H1 (cell line): Measurements from ENCODE around the gene SMIM44. TPM values are rescaled to one million over a fixed set of nuclear protein-coding genes. Genes with fewer than 3 reads are reported as not detected.

Experiments used
- CHD7 ChIP-seq: fragments of 300-600 bp; sonication (generic); IDR thresholded peaks from 2 replicates; pipeline ENCODE4 v1.7.1; 2012; ENCODE audit warnings: low read length, moderate library complexity, mild to moderate bottlenecking, inconsistent platforms; ENCODE audit not compliant: insufficient replicate concordance
- CREB1 ChIP-seq: IDR thresholded peaks from 2 replicates; pipeline ENCODE4 v1.6.1; 2012; ENCODE audit warnings: inconsistent platforms
- CTBP2 ChIP-seq: IDR thresholded peaks from 2 replicates; pipeline ENCODE4 v1.7.0; 2011; ENCODE audit warnings: borderline replicate concordance, mild to moderate bottlenecking, moderate library complexity, mixed read lengths, low read length; ENCODE audit not compliant: insufficient read depth, insufficient read length
- KDM4A ChIP-seq: IDR thresholded peaks from one replicate; pipeline ENCODE4 v1.7.1; 2012; ENCODE audit warnings: low read depth, mild to moderate bottlenecking, moderate library complexity, low read length, inconsistent platforms; ENCODE audit not compliant: severe bottlenecking
- RAD21 ChIP-seq, 2 experiments: IDR thresholded peaks in 1 of 2; conservative IDR thresholded peaks in 1 of 2; 2 replicates each; pipeline ENCODE4 v1.6.1; 2011; ENCODE audit warnings: low read depth in 2 of 2, low read length in 2 of 2, improper control_type of control experiment in 1 of 2, inconsistent platforms in 1 of 2, mild to moderate bottlenecking in 1 of 2, moderate library complexity in 1 of 2
- RXRA ChIP-seq: IDR thresholded peaks from 2 replicates; pipeline ENCODE4 v1.6.1; 2011; ENCODE audit warnings: low read depth, mild to moderate bottlenecking, low read length, moderate library complexity; ENCODE audit not compliant: insufficient read depth
- SP1 ChIP-seq: IDR thresholded peaks from 2 replicates; pipeline ENCODE4 v1.6.1; 2011; ENCODE audit warnings: low read depth, low read length
- SP4 ChIP-seq: IDR thresholded peaks from 2 replicates; pipeline ENCODE4 v1.6.1; 2012; ENCODE audit warnings: low read length, inconsistent platforms
- YY1 ChIP-seq: IDR thresholded peaks from 2 replicates; pipeline ENCODE4 v1.6.1; 2011; ENCODE audit warnings: low read depth, mild to moderate bottlenecking, low read length
- polyA plus RNA-seq, 7 experiments: library from polyadenylated mRNA; depleted of rRNA in 3 of 7; stranded (reverse) in 5 of 7; unstranded in 2 of 7; fragments of >200 nt in 5 of 7; fragments of 200-250 nt in 2 of 7; gene quantifications; 1 replicate in 5 of 7; 2 replicates in 1 of 7; 4 replicates in 1 of 7; pipeline versions ENCODE4 v1.2.1 to v1.2.3, GENCODE V29; 2011 to 2013; ENCODE audit warnings: missing spikeins in 2 of 7, mixed read lengths in 2 of 7
- total RNA-seq: library from RNA; stranded (reverse); fragmentation: NEBNext Ultra II Directional; extraction: Animal tissue kit (Norgen Biotek cat#: 25700); gene quantifications from 2 replicates; pipeline ENCODE4 v1.2.1, GENCODE V29; 2021

The SMIM44 gene
- total and polyA plus RNA-seq, 2 of the 8 experiments (the other 6 are each of a cell fraction or from before 2014, with no cell fraction given) = not detected

- TF ChIP-seq CHD7 (no peak), RAD21 (IDR thresholded peaks at IDR 0.05 in 1 of 2, conservative IDR thresholded peaks at IDR 0.05 in 1 of 2; ENCODE audit: low read depth in 2 of 2, low read length in 2 of 2) (peak; percentile 84 to 87), SP4 (no peak), YY1 (peak; percentile 76), SP1 (no peak), CTBP2 (no peak), RXRA (0 out of 2 replicates have a peak, but pooled peaks have one; percentile 7), CREB1 (peak; percentile 18; the same call in 1 of the 2 replicates), KDM4A (no peak)
Measured at GRCh38 chr19:3440082-3440481, 43.2 kb downstream of the SMIM44 start (continued).
